ENCODE results near the gene LRRC43.

LRRC43 gene

DNA sequence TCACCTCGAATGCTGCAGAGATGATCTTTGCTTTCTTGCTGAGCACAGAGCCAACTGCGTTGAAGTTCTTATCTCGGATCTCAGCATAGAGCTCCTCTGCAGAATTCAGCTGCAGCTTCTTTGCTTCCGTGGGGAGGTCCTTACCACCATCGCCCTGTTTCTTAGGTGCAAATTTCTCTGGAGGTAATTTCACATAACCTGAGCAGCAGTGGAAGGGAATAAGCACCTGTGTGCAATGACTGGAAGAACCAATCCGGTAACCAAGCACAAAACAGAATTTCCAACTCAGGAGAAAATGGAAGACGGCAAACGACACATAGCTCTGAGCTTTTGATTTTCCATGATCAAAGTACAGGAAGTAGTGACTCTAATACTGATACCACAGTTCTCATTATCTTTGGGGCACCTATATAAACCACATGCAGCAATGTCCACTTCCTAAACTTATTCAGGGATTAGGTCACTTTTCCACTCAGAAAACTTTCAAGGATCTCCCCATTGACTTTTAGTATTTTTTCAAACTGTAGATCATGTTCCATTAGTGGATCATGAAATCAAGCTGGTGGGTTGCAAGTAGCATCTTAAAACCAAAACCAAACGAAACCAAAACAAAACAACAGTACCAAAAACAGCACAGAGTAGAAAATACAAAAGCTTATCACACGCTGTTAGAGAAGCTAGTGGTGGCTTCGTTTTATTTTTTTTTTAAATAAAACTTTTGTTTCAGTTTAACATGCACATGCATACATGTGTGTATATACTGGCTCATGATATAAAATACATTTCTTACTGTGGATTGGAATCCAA lies 61.8 kb downstream of the LRRC43 start:
- Histone ChIP-seq H3K4me1 (peaks cover 1% of the 10 kb centered on the region), H3K9ac (no peak overlapping the region), H3K9me3 (ENCODE audit: control insufficient read depth, low read length) (no peaks in the 10 kb centered on the region), H3K36me3 (ENCODE audit: control insufficient read depth, insufficient read depth, low read length) (no peaks in the 10 kb centered on the region), H3K27me3 (ENCODE audit: control insufficient read depth, insufficient read depth, low read length) (no peaks in the 10 kb centered on the region), H3K4me2 (ENCODE audit: low read length) (no peak overlapping the region), H3K4me3 (ENCODE audit: low read depth, low read length) (no peak overlapping the region), H2AFZ (no peak overlapping the region), H3K79me2 (peaks cover 3% of the 10 kb centered on the region), H3K27ac (no peak overlapping the region)
- TF ChIP-seq, protein P1, sequence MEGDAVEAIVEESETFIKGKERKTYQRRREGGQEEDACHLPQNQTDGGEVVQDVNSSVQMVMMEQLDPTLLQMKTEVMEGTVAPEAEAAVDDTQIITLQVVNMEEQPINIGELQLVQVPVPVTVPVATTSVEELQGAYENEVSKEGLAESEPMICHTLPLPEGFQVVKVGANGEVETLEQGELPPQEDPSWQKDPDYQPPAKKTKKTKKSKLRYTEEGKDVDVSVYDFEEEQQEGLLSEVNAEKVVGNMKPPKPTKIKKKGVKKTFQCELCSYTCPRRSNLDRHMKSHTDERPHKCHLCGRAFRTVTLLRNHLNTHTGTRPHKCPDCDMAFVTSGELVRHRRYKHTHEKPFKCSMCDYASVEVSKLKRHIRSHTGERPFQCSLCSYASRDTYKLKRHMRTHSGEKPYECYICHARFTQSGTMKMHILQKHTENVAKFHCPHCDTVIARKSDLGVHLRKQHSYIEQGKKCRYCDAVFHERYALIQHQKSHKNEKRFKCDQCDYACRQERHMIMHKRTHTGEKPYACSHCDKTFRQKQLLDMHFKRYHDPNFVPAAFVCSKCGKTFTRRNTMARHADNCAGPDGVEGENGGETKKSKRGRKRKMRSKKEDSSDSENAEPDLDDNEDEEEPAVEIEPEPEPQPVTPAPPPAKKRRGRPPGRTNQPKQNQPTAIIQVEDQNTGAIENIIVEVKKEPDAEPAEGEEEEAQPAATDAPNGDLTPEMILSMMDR (IDR thresholded peaks at IDR 0.05) = no peak

DNA sequence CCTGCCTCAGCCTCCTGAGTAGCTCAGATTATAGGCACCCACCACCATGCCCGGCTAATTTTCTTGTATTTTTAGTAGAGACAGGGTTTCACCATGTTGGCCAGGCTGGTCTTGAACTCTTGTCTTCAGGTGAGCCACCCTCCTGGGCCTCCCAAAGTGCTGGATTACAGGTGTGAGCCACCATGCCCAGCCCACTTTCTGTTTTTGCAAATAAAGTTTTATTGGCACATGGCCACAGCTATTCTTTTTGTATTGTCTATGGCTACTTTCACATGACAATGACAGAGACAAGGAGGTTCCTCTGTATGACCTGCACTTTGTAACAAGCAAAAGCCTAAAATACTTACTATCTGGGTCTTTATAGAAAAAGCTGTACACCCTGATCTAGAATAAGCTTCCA lies 62.6 kb downstream of the LRRC43 start:
- Histone ChIP-seq H3K4me1 (peaks cover 4% of the 10 kb centered on the region), H3K9me3 (ENCODE audit: control insufficient read depth, low read length) (no peaks in the 10 kb centered on the region), H3K4me2 (ENCODE audit: low read length) (no peak overlapping the region), H3K9ac (no peak overlapping the region), H3K27ac (no peak overlapping the region), H3K27me3 (ENCODE audit: control insufficient read depth, insufficient read depth, low read length) (no peaks in the 10 kb centered on the region), H3K4me3 (ENCODE audit: low read depth, low read length) (no peak overlapping the region), H3K79me2 (peaks cover 3% of the 10 kb centered on the region), H3K36me3 (ENCODE audit: control insufficient read depth, insufficient read depth, low read length) (no peaks in the 10 kb centered on the region), H2AFZ (no peak overlapping the region)
- TF ChIP-seq, protein P1 (IDR thresholded peaks at IDR 0.05) = no peak

DNA sequence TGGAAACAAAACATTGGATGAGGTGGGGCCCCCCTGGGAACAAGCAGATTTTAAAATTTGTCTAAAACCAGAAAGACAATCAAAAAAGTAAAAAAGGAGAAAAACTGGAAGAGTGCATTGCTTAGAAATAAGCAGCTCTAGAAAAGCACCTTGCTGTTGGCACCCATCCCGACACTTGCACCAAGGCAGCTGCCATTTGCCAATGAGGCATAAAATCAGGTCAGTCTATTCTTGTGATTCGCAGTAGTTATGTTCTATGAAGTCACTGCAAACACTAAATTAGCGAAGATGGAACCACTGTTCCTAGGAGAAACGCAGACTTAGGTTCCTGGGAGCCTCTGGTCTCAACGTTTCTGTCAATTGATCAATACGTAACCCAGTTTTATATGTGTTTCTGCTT lies 67.1 kb downstream of the LRRC43 start:
- Histone ChIP-seq H3K4me3 (ENCODE audit: low read depth, low read length) (no peak overlapping the region), H3K9ac (no peak overlapping the region), H3K27me3 (ENCODE audit: control insufficient read depth, insufficient read depth, low read length) (no peaks in the 10 kb centered on the region), H2AFZ (no peak overlapping the region), H3K4me2 (ENCODE audit: low read length) (no peak overlapping the region), H3K79me2 (peaks cover 17% of the 10 kb centered on the region), H3K4me1 (peaks cover 4% of the 10 kb centered on the region), H3K36me3 (ENCODE audit: control insufficient read depth, insufficient read depth, low read length) (no peaks in the 10 kb centered on the region), H3K9me3 (ENCODE audit: control insufficient read depth, low read length) (no peaks in the 10 kb centered on the region), H3K27ac (no peak overlapping the region)
- TF ChIP-seq, protein P1 (IDR thresholded peaks at IDR 0.05) = no peak

DNA sequence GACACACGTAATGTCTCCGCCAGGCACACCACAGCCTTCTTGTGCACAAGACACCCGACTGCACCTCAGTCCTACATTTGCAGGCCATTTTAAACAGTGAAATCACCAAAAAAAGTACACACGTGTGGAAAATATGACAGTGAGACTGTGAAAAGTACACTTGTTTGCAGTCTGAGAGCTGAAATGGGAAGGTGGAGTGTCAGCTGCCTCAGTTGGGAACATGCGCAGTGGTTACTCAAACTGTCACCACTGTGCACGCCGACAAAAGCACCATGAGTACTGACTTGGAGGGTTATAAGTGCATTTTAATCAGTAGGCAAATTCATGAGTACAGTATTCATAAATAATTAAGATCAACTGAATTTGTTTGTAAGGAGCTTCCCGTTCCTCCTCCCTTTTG lies 67.6 kb downstream of the LRRC43 start:
- no peak overlapping the region for H3K27ac ChIP-seq
- peaks cover 4% of the 10 kb centered on the region for H3K4me1 ChIP-seq
- no peaks in the 10 kb centered on the region for H3K9me3 ChIP-seq (ENCODE audit: control insufficient read depth, low read length)
- H3K4me3 ChIP-seq (ENCODE audit: low read depth, low read length) = no peak overlapping the region
- peaks cover 19% of the 10 kb centered on the region for H3K79me2 ChIP-seq
- TF ChIP-seq, protein P1 (IDR thresholded peaks at IDR 0.05) = no peak
- no peak overlapping the region for H3K4me2 ChIP-seq (ENCODE audit: low read length)
- no peak overlapping the region for H2AFZ ChIP-seq
- H3K27me3 ChIP-seq (ENCODE audit: control insufficient read depth, insufficient read depth, low read length) = no peaks in the 10 kb centered on the region
- H3K36me3 ChIP-seq (ENCODE audit: control insufficient read depth, insufficient read depth, low read length) = no peaks in the 10 kb centered on the region
- H3K9ac ChIP-seq = no peak overlapping the region
